RPMI8226 (cell line): Measurements from ENCODE around the gene MPZ.
"Not testable (repeated sequence)": the region's sequence is repeated elsewhere in the genome, so short reads cannot be mapped to it uniquely, and the experiment has no call there.

Experiments
- DNase-seq: peaks from one replicate; pipeline ENCODE4 v3.0.0-alpha.2; 2015

The MPZ gene

DNA sequence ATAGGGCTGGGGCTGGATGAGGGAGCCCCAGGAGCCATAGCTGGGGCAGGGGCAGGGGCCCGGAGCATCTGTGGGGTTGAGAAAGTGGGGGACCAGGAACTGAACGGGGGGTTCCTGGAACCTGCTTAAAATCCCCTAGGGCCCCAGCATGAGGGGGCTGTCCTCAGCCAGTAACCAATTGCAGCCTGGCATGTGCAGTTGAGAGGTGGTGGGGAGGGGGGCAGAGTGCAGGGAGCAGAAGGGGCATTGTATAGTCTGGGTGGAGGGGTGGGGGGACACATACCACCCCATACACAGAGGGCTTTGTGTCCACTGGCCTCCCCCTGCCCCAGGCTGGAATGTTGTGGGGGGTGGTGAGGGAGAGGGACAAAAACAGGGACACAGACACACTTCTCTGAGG, at the start of gene MPZ:
TSS of gene MPZ (minus strand) at position 101 of the 400 bp plus-strand sequence. CDS start at position 38, 63 bp downstream.
- DNase-seq: no peak

- DNase-seq: no peak
These were observed 49.5 kb upstream of the MPZ start for GRCh38 chr1:161359291-161359690.

DNA sequence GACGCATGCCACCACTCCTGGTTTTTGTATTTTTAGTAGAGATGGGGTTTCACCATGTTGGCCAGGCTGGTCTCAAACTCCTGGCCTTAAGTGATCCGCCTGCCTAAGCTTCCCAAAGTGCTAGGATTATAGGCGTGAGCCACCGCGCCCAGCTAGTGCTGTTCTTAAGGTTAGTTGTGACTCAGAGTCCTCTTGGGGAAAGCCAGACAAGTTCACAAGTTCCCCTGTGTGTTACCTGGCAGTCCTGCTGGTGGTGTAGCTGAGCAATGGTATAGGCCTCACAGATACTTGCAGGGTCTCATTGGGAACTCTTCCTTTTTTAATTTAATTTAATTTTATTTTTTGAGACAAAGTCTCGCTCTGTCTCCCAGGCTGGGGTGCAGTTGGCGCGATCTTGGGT, 47.3 kb upstream of the MPZ start:
- no peak for DNase-seq

DNA sequence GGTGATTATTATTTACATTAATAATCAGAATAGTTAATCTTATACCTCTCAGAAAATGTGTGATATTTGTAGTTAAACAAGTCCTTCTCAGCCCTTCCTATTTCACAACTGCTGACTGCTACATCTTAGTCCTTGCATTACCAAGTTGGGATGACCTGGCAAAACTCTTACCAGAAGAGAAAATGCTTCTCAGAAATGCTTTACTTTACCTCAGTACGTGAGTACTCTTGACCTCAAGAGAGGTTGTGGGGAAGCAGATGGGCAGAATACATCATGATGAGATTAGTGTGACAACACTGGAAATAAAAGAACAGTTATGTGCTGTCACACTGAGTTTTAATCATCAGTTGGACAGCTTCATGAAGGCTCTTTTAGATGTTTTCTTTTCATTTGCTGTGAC, 41.7 kb upstream of the MPZ start:
- DNase-seq: no peak

DNA sequence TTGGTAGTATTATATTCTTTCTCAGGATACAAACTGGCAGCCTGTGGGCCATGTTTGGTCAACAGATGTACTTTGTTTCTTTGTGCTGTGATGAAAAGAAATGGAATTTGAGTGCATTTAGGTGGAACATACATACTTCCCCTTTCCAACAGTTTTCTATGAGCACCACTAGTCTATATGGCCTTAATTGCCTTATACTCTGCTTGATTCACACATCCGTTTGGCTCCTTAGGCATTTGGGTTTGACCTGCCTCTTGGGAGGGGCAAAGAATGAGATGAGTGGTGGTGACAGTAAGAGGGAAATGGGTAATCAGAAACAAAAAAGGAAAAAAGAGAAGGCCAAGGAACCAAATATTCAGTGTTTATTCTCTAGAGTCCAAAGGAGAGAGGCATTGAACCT, 40.9 kb upstream of the MPZ start:
- no peak for DNase-seq

- DNase-seq: no peak
These were observed 33.1 kb upstream of the MPZ start for GRCh38 chr1:161342821-161343220.

DNA sequence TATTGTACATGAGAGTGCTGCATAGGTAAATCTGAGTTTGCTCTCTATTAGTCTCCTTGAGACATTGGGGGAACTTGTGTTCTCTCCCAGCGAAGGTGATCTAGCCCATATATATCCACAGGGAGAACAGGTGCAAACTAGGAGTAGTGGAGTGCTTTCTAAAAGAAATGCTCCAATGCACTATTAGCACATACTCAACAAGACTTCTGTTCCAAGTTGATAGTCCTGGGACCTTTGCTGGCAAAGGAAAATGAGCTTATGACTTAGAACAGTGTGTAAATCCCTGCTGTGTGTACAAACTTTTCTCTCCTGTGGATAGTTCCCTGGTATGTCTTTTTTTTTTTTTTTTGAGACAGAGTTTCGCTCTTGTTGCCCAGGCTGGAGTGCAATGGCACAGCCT, 32.4 kb upstream of the MPZ start:
- no peak for DNase-seq

GRCh38 chr1:161335796-161336195, 26.0 kb upstream of the MPZ start:
- DNase-seq: no peak

DNA sequence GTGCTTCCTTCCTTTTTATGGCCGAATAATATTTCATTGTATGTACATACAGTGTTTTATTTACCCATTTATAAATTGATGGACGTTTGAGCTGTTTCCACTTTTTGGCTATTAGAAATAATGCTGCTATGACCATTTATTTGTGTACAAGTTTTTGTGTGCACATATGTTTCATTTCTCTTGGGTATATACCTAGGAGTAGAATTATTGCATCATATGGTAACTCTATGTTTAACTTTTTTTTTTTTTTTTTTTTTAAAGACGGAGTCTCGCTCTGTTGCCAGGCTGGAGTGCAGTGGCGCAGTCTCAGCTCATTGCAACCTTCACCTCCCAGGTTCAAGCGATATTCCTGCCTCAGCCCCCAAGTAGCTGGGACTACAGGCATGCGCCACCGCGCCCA, 23.4 kb upstream of the MPZ start:
- DNase-seq: no peak

DNA sequence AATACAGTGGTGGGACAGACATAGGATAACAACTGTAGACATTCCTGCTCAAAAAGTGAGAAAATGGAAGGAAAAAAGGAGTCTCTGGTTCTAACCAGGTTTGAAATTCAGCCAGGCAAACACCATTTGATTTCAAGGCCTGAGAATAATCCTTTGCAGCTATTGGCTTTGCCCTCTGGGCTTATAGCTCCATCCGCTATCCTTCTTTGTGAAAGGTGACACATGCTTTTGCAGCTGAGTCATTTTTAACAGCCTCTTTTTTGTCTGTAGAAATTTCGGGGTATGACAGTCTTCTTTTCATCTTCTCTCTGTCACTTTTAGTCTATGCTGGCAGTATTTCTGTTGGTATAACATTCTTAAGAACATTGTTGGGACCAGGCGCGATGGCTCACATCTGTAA, 20.6 kb upstream of the MPZ start:
- no peak for DNase-seq

- DNase-seq: no peak
These were observed 14.3 kb upstream of the MPZ start for GRCh38 chr1:161324020-161324419.

DNA sequence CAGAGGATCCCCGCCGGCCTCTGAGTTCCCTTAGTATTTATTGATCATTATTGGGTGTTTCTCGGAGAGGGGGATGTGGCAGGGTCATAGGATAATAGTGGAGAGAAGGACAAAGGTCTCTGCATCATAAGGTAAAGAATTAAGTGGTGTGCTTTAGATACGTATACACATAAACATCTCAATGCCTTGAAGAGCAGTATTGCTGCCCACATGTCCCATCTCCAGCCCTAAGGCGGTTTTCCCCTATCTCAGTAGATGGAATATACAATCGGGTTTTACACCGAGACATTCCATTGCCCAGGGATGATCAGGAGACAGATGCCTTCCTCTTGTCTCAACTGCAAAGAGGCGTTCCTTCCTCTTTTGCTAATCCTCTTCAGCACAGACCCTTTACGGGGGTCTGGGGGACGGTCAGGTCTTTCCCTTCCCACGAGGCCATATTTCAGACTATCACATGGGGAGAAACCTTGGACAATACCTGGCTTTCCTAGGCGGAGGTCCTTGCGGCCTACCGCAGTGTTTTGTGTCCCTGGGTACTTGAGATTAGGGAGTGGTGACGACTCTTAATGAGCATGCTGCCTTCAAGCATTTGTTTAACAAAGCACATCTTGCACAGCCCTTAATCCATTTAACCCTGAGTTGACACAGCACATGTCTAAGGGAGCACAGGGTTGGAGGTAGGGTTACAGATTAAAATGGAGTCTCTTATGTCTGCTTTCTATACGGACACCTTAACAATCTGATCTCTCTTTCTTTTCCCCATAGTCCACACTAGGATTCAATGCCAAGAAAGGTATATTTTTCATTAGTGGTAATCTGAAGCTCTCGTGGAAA, 6.3 kb upstream of the MPZ start:
- DNase-seq: not testable (repeated sequence)

DNA sequence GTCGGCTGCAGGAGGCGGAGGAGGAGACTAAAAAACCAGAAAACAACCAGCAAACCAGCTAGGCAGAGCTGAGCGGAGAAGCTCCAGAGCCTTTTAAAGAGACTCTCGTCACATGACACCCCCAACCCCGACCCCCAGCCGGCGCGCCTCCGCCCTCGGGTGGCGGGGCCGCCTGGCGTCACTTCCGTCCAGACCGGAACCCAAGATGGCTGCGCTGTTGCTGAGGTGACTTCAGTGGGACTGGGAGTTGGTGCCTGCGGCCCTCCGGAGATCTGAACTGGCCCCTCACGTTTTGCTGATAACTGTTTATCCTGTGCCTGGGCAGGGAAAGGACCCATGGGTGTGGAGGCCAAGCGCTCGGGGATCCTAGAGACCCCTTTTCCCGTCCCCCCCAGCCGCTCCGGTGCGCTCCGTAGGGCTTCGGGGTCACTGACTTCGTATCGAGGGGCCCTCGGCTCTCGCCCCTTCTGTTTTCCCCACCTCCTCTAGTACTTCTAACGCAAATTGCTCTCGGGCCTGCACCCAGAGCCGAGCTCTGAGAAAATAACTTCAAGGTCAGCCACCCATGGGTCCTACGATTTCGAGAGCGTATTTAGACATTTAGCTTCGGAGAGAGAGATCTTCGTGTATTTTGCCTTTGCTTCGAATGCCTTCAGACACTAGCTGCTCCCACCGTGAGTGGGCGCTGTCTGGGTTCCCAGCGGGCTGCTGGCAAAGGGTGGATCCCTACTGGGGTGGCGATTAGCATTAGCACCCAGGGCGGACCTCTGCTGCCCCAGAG, 4.6 kb upstream of the MPZ start, which contains the start of gene SDHC:
TSS of gene SDHC (plus strand) at position 181 of the 781 bp plus-strand sequence. CDS start at position 206, 25 bp downstream.
- DNase-seq: peak; percentile 91

DNA sequence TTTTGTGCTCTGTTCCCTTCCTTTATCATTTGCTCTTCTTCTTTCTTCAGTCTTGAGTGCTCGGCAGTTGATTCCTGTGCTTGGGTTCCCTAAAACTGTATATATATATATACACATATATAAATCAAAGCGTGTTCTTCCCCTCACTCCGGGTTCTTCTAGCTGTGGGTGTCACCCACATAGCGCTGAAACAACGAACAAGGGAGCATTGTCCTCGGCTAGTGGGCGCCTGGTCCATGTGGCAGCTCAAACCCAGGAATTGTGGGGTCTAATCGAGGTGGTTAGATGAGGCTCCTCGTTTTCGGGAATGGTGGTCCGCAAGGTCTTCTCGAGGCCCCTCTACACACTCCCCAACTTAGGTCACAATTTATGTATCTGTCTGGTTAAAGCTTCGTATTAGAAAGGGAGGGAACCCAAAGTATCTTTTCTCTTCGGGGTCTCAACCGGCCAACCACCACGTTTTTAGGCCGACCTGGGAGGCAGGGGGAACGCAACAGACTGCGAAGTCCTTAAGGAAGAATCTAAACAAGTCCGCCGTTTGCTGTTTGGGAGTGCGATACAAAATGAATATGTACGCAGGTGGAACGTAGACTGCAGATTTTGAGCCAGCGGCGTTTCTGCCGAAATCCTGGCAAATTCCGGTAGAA, 3.9 kb upstream of the MPZ start:
- DNase-seq: no peak

- DNase-seq: no peak
These were observed 1.9 kb upstream of the MPZ start for GRCh38 chr1:161311595-161312181.

GRCh38 chr1:161307892-161308638, 1.7 kb downstream of the MPZ start:
- DNase-seq: no peak

DNA sequence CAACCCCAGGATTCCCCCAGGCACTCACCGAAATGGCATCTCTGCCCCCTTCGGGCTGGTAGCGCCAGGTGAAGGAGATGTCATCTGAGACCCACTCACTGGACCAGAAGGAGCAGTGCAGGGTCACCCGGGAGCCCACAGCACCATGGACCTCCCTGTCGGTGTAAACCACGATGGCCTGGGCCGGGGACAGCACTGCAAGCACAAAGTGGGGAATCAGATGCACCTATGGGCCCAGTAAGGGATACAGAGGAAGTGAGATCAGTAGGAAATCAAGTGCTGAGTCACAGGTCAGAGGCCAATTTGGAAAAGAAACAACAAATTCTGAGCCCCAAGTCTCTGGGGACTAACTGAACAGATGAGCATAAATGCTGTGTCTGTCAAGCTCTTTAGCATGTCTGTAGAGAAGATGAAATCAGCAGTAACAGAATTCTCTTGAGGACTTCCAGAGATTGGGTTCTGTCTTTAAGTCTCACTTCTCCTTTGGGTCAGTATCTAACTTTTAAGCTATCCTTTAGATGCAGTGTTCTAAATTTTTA, 2.5 kb downstream of the MPZ start:
- peak; percentile 30 for DNase-seq

GRCh38 chr1:161305867-161306519, 3.8 kb downstream of the MPZ start:
- peak; percentile 40 for DNase-seq

- no peak for DNase-seq
These were observed 4.6 kb downstream of the MPZ start for GRCh38 chr1:161304927-161305866.

- DNase-seq: no peak
These were observed 9.3 kb downstream of the MPZ start for GRCh38 chr1:161300478-161300877.
